NCI-H748 treated with DMSO at 0.1 percent for 48 hours (cell line): ENCODE measurements around the gene BHMT.
A peak's percentile ranks its signal among the peaks of the same experiment; 100 is the strongest.
"Not testable (repeated sequence)": the region's sequence is repeated elsewhere in the genome, so short reads cannot be mapped to it uniquely, and the experiment has no call there.

Experiments used
- DNase-seq: peaks from one replicate; lab custom pipeline; 2025; lab: John Stamatoyannopoulos, UW

Gene BHMT

GRCh38 chr5:79172269-79172668 lies 60.7 kb downstream of the BHMT start:
- DNase-seq: no peak

- peak; percentile 89 for DNase-seq
These were observed 62.0 kb downstream of the BHMT start for GRCh38 chr5:79173626-79174025.

- not testable (repeated sequence) for DNase-seq
These were observed 68.8 kb downstream of the BHMT start for GRCh38 chr5:79180449-79180848.

- no peak for DNase-seq
These were observed 69.9 kb downstream of the BHMT start for GRCh38 chr5:79181419-79182022.
